AML-193 (cell line): ENCODE results near the gene RPH3AL.

Experiments
- DNase-seq, 2 experiments: peaks; one replicate each; lab custom pipeline; 2025; lab: John Stamatoyannopoulos, UW

Gene RPH3AL

DNA sequence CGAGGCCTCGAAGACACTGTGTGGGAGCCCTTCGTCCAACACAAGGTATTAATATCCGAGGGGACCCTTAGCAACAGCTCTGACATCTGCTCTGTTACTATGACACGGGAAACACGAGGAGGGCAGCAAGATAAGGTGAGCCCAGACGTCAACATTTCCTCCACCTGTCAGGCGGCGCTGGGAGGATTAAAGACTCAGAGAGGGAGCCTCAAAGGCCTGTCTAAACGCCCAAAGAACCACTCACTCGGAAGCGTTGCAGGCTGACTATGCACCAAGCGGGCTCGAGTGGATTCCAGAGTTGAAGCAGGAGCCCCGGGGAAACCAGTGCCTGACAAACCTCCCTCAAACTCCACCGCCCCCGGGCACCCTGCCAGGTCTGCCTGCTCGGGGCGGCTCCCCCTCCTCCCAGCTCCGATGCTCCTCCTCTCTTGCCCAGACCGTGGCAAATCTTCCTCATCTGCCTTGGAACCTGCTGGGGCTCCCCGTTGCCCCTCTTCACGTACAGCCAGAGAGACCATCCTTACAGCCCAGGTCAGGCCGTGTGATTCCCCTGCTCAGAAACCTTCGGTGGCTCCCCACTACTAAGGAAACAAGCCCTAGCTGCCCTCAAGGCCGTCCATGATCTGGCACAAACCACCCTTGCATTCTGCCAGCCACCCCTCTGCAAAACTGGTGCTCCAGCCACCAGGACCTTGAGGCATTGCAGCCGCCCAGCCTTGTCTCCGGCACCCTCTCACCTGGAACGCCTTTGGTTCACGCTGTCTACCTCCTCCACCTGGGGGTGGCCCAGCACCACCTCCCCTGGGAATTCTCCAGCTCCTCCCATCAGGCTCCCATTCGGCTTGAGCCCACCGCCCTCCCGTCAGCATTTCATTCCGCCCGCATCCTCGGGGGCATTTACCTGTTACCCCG lies 16.2 kb downstream of the RPH3AL start:
- DNase-seq: no peak

DNA sequence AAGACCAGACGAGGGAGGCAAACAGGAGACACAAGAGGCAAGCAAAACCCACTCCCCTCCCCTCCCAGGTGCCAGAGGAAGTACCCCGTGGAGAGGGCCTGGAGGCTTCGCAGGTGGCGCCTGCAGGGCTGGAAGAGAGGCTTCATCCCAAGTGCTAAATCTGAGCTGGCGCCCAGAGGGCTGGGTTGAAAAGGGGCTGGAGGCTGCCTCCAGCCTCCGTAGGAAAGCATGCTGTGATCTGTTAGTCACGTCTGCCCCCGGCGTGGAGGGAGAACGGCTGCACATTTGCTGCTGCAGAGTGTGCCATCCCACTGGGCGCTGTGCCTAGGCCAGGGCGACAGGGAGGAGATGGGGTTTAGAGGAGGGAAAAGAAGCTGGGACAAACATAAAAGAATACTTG lies 16.9 kb downstream of the RPH3AL start:
- no peak for DNase-seq

DNA sequence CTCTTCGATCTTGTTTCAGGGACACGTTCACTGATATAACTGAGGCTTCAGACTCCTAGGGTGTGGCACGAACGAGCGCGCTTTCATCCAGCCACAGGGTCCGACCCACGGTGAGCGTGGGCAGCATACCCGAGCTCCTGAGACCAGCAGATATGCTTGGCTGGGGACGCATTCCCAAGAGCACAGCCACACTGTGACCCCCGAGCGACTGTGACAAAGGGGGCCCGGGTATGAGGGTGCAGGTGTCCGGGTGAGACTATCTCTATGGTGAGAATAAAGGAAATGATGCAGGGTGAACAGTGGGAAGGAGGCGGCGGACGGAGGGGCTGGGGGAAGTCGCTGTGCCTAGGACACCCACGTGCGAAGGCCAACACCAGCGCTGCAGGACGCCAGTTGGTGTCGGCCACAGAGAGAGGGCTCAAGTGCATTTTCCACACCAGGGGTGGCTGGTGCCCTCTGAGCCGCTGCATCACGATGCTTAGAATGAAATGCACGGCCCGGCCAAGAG lies 17.6 kb downstream of the RPH3AL start:
- DNase-seq: no peak

DNA sequence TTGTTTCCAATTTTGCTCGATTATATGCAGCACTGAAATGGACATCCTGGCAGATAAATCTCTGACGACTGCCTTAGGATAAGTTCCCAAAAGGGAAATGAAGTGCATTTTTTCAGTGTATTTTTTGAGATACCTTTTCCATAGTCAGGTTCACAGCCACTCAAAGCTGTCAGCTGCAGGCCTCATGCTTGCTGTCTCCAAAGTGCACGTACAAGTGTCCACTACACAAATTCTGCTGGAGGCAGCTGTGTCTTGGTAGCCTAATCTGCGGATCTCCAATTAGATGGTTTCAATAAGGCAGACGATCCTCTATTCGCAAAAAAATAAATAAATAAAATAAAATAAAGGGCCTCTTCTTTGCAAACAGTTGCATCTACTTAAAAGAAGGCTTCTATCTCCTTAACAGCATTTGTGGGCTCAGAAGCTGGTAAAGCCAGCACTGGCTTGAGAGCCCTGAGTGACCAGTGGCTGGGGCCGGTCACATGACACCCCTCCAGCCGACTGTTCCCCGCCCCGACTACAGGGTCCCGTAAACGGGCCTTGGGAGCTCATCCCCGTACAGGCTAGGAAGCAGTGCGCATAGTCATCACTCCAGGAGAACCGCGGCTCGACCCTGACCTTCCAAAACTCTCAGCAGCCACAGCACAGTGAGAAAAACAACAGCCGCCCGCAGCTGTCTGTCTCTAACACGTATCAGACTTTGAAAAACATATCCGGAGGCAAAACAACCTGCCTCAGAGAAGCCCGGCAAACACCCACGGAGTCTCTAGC lies 18.8 kb downstream of the RPH3AL start:
- no peak for DNase-seq

DNA sequence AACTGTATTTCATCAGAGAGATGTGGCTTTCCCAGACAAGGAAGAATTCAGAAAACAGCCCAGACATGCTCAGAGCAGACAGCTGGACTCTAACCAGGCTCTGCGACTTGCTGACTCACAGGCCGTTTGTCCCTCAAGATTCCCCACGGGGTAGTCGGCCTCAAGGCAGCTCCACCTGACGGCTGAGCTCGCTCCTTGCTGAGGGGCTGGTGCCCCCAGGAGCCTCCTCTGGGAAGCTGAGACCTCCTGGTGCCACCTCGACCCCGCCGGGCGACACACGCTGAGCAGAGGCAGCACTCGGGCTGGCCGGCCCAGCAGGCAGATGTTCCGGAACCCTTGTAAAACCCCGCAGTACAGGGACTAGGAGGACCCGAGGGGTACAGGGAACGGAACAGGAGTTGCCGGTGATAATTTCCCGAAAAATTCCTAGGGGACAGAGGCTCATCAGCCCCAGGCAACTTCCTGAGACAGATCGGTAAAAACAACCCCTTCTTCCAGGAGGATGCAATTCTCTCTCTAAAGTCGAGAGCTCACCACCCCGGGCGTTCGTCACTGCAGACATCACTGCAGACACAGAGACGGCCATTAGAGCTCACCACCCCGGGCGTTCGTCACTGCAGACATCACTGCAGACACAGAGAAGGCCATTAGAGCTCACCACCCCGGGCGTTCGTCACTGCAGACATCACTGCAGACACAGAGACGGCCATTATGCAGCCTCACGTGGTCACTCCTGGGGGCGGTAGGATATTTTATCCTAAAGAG lies 19.9 kb downstream of the RPH3AL start:
- DNase-seq: no peak

DNA sequence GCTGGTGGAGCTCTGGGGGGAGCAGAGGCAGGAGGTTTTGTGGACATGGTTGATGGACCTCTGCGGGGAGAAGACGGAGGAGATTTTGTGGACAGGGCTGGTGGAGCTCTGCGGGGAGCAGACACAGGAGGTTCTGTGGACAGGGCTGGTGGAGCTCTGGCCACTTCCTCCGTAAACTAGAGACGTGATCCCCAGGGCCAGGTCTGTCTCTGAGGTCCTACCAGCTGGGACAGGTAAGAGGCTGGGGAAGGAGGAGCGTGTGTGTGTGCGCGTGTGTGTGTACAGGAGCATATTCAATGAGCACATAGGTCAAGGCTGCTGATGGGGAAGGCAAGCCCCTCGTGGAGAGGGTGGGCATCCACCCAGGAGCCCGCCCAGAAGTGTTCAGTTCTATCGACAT lies 20.6 kb downstream of the RPH3AL start:
- no peak for DNase-seq

DNA sequence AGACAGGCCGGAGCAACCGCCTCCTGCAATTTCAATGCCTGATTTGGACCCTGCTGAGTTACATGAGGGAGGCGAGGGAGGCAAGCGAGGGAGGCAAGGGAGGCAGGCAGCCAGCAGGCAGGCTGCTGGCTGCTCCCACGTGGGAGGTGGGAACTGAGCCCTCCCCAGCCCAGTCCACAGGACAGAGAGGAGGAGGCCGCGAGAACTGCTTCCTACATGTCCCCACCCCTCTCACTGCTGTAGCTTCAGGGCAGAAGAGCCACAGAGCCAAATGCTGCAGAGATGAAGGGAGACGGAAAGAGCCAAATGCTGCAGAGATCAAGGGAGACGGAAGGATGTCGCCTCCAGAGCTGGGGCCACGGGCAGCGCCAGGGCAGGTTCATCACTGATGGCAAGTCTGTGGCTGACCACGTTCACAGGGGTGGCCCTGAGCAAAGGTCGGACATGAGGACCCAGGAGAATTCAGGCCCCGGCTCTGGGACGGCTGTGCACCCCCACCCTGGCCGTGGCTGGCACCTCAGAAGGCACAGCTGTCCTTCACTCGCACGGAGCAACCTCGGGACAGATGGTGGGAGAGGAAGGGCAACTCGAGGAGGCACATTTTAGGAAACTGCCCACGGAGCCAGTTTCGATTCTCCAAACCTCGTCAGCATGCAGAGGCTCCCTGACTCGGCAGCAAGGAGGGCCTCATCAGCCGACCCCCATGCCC lies 21.5 kb downstream of the RPH3AL start:
- no peak for DNase-seq

DNA sequence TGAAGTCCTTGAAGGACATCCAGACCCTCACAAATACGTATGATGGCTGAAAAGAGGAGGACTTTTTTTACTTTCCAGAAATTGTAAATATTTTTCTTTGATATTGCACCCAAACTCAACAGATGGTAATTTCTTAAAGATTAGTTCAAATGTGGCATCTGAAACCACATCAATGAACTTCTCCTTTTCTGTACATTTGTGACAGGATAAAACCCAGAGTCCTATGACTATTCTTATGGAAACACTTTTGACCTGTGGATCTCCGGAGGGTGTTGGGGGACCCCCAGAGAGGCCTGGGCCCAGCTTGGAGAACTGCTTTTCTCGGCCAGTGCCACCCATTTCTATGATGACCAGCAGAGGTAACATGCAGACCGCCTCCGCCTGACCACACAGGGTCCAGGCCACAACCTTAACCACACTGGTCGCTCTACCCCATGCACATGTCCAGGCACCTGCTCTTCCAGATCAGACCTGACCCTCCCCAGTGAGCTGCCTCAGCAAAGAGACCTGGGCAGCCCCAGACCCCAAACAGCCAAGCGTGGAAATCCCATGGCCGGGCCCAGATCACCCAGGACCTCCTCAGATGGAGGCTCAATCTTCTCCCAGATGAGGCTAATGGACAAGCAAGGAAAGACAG lies 22.7 kb downstream of the RPH3AL start:
- DNase-seq: no peak

DNA sequence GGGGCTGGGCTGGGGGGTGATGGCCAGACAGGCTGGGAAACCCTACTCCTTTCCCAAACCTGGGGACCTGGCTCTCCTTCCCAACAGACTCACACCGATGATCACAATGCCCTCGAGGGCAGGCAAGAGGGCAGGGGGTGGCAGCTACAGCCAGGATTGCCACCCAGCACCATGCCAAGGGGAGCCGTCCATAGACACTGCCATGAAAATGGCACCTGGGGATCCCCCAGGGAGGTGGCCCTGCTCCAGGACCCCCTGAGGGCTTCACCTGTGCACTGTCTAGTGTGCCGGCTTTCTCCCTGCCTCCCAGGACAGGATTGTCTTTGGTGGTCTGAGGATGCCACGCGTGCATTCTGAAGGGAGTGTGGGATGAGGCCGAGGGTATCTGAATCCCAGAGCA lies 24.6 kb downstream of the RPH3AL start:
- DNase-seq: no peak

DNA sequence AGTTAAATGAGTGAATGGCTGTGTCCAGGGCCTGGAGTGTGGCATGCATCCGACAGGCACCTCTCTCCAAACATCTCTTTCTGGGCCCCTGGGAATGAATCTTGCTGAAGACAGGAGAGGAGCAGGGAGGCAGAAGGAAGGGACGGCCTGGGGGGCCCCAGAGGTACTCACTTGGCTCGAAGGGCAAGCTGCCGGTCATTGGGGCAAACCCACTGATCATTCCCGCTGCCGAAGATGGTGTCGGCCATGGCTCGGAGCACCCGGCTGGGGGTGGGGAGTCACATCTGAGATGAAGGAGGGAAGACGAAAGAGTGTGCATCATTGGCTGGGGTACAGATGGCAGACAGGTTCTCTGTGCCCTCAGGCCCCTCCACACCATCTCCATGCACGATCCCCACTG lies 25.3 kb downstream of the RPH3AL start:
- no peak for DNase-seq

DNA sequence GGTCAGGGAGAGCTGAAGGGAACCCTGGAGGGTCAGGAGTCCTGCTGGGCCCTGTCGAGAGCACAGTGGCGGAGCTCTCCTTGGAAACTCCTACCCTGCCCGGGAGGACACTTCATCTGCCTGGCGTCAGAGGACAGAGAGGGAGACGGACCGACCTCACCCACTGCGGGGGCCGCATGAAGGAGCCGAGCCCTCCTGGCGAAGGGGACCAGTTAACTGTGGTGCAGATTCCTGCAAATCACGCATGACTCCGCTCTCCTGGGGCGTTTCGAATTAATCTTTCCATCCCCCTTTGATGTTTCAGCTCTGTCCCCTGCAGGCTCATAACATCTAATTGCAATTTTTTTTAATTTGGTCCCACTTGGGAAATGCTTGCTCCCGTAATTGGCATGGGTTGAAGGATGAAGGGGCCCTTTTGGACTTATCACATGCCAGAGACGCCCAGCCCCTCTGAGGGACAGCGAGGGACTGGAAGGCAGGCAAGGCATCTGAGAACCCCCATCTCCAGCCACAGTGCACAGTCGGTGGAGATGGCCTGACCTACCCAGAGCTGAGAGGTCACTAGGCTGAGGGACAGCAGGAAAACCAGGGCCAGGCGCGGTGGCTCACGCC lies 26.5 kb downstream of the RPH3AL start:
- no peak for DNase-seq

DNA sequence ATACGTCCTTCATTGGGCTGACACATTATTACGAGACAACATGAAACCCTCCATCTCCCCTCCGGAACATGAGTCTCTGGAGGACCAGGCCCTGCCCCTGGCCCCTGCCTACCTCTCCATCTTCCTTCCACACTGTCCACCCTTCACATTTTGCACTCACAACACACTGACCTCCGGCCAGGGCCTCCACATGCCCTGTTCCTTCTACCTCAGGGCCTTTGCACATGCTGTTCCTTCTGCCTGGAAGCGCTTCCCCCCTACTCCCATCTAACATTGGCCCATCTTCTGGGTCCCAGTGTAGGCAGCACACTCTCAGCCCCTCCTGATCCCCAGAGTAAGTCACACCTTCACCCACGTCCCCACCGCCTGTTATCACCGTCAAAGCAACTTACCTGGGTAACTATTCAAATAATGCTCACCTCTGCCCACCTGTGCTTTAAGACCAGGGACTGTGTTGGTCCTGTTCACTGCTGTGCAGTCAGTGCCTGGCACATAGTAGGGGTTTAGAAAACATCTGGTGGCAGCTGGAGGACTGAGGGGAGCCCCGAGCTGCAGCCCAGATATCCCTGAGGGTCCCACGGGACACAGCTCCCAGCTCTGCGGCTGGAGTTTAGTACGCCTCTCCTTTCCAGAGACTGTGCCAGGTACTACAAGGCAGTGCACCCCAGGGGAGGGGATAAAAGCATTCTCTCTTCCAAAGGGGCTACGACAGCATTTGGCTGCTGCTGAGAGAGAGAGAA lies 27.2 kb downstream of the RPH3AL start:
- DNase-seq: no peak

DNA sequence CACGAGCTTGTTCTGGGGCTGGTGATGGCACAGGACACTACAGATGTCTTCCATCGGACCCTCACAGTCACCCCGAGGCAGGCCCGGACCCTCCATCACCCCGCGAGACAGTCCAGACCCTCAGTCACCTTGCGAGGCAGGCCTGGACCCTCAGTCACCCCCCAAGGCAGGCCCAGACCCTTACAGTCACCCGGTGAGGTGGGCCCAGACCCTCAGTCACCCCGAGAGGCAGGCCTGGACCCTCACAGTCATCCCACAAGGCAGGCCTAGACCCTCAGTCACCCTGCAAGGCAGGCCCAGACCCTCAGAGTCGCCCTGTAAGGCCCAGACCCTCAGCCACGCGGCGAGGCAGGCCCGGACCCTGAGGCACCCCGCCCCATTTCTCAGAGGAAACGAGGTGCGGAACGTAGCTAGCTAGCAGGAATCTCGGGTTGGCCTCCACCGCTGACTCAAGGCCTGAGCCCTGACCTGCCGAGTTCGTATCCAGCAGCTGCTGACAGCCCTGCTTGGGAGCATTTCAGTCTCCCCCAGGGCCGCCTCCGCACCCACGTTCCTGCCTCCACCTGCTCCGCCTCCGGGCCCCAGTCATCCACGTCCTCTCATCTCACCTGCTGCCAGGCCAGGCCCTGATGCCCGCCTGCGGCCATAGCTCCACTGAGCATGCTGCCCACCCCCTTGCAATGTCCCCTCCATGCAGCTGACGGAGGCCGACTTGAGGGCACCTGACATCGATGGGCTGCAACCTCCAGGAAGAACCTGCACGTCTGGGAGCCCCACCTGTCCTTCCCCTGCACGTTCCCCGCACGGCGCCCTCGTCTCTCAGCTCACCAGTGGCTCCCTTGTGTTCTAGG lies 28.7 kb downstream of the RPH3AL start:
- no peak for DNase-seq

DNA sequence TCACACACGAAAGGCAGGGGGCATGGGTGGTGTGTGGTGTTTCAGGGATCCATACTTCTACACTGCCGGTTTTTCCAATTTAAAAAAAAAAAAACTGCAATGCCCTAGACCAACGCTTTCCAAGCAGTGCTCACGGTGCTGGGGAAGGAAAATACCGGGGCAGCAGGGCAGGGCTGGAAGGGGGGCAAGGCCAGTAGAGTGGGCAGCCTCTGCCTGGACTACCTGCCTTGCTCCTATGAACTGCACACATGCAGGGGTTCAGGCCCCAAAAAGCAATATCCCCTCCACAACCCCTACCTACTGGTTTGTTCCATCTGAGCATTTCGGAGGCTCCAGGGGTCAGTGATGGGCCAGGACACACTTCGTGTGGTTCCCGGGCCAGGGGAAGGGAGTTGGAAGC lies 29.4 kb downstream of the RPH3AL start:
- DNase-seq: no peak

DNA sequence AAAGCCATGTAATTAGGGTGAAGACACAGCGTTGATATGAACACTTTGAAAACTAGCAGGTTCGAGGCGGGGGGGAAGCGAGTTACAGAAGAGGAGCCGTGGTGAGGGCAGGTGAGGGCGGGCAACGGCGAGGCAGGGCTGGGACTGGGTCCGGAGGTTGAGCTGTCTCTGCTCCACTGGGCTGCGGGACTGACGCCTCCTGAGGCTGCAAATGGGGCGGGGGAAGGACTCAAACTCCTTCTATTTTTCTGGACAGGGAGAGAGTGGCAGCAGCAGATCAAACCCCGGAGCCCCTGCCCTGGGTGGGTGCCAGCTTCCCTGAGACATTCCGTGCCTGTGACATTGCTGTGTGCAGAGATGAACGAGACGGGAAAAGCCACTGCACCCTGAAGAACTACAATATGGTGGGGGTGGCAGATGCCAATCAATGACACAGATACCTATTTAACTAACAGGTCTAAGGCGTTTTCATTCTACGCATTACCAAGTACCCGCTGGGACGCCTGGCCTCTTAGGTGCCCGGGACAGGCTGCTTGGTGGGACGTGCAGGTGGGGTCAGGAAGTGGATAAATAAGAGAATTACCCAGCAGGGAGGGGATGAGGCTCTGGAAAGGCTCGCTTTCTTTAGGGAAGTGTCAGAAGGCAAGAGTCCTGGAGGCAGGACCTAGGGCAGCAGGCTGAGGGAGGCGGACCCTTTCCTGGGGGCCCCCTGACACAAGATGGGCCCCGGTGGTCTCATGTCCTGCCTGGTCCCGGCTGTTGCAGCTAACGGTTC lies 30.4 kb downstream of the RPH3AL start:
- no peak for DNase-seq

DNA sequence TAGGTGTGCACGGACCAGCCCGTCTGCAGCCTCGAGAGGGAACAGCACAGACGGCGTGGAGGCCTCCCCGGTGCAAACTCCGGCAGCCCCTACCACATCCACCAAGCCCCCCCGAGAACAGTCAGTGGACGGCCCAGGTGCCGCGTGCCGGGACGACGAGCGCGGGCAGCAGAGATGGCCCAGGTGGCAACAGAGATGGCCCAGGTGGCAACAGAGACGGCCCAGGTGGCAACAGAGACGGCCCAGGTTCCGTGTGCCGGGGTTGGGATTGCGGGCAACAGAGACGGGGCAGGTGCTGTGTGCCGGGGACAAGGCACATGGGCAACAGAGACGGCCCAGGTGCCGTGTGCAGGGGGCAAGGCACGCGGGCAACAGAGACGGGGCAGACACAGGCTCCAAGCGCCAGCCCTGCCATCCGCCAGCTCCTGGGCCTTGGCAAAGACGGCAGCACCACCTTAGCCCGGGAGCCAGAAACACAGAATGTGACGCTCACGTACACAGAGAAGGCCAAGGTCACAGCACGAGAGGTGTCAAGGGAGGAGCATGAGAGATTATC lies 31.1 kb downstream of the RPH3AL start:
- no peak for DNase-seq

DNA sequence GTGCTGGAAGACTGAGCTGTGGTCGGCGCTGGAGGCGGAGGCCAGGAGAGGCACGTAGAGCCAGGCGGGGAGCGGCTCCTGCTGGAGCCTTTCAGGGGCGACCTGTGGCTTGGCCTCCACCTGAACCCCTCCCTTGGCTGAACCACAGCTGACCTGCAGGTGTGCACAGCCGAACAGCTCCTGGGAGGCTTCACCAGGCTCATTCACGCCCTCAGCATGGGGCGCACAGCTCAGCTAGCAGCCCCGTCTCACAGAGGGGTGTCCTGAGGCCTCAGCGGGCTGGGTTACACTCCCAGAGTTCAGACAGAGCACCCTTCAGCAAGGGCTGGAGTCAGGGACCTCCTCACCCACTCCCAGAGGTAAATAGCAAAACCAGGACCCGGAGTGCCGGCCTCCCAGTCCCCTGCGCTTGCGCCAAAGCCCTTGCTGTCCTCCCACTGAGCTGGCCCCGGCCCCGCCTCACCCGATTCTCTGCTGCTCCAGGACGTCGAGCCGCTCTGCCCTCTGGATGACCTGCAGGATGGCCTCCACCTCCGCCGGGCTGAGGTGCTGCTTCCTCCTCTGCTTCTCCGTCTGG lies 31.7 kb downstream of the RPH3AL start:
- DNase-seq: no peak

DNA sequence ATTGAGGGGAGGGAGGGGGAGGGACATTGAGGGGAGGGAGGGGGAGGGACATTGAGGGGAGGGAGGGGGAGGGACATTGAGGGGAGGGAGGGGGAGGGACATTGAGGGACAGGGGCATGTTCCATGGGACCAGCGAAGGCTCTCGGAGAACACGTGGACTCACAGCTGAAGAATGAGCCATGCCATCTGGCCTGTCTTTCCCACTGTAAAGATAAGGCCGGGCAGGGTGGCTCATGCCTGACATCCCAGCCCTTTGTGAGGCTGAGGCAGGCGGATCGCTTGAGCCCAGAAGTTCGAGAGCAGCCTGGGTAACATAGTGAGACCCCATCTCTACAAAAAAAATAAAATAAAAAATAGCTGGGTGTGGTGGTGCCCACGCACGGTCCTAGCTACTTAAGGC lies 32.5 kb downstream of the RPH3AL start:
- DNase-seq: no peak
